C1 segment of cervical spinal cord (tissue), 14 donors: ENCODE results near the gene FSTL4.
"Not testable (repeated sequence)": the region's sequence is repeated elsewhere in the genome, so short reads cannot be mapped to it uniquely, and the experiment has no call there.

ENCODE experiments used
- DNase-seq, 14 donors: peaks; one replicate each; lab custom pipeline; 2025; lab: John Stamatoyannopoulos, UW

FSTL4 gene

DNA sequence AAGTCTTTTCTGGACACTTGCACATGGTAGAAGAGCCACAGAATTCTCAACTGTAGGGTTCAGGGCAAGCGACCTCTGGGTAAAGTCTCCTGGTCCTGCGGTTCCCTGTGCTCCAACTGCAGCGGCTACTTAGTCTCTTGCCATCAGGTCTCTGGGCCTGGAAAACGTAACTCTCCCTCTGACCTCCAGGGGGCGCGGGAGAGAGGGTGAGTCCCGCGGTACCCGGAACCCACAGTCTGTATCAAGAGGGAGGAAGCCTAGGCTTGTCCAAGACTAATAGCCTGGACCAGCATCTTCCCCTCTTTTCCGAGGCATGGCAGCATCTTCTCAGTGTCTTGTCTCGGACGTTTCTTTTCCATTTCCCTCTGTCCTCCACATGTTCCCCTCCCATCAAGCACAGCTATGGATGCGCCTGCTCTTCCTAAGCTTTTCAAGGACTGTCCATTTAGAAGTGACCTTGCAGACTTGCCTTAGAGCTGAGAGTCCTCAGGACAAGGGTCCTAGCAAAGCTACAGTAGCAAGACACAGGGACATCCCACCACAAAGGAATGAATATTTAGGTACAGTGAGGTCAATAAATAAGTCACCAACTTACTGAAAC lies 59.3 kb downstream of the FSTL4 start:
- DNase-seq: peak in 6 of 14 donors; percentile 1 to 34 (median 4)

DNA sequence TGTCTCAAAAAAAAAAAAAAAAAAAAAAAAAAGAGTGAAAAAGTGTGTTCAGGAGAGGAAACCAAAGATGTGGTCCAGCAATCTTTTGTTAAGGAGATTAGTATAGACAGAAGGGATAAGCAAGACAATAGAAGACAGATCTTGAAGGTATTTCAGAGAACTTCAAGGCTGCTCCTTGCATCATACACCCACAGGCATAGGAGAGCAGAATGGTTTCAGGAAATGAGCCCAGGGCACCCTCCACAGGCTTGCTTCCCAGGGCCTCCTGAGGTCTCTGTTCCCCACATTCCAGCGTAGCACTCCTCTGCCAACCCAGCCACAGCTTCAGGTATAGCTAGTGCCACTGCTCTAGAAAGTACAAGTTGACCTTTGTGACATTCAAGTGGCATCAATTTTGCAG lies 65.8 kb downstream of the FSTL4 start:
- DNase-seq: no peak

DNA sequence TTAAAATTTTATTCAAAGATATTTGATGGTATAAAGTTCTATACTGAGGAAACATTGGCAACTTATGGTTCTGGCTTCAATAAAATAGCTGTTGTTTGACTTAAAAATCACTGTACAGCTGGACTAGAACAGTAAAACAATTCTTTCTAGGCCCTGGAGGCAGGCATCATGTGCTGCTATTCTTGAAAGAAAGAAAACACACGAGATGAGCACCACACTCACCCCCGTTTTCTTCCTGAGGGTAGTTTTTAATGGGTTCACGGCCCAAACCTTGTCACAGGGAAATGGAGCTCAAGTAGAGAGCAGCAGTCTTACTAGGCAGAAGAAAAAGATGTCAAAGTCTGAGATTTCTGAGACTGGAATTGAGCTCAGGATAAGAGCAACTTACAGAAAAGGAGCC lies 68.0 kb downstream of the FSTL4 start:
- no peak for DNase-seq

DNA sequence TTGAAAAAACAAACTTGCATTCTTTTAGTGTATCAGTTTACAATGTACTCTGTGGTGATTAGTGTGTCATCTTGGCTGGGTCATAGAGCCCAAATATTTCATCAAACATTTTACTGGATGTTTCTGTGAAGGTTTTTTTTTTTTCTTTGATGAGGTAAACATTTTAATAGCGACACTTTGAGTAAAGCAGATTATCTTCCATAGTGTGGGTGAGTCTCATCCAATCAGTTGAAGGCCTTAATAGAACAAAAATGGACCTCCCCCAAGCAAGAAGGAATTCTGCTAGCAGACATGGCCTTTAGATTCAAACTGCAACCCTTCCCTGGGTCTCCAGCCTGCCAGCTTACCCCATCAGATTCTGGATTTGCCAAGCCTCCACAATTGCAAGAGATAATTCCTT lies 72.5 kb downstream of the FSTL4 start:
- no peak for DNase-seq

DNA sequence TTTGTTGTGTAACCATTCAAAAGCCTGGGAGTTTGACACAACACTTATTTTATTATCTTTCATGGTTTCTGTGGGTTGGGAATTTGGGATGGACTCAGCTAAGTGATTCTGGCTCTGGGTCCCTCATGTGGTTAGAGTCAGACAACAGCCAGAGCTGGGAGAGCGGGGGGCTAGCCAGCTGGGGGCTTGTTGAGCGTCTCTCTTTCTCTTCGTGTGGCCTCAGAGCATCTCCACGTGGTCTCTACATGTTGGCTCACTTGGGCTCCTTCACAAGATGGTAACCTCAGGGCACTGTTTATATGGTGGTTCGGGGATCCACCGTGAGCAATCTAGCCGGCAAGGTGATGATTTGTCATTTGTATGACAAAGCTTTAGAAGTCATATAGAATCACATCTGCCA lies 73.6 kb downstream of the FSTL4 start:
- no peak for DNase-seq

DNA sequence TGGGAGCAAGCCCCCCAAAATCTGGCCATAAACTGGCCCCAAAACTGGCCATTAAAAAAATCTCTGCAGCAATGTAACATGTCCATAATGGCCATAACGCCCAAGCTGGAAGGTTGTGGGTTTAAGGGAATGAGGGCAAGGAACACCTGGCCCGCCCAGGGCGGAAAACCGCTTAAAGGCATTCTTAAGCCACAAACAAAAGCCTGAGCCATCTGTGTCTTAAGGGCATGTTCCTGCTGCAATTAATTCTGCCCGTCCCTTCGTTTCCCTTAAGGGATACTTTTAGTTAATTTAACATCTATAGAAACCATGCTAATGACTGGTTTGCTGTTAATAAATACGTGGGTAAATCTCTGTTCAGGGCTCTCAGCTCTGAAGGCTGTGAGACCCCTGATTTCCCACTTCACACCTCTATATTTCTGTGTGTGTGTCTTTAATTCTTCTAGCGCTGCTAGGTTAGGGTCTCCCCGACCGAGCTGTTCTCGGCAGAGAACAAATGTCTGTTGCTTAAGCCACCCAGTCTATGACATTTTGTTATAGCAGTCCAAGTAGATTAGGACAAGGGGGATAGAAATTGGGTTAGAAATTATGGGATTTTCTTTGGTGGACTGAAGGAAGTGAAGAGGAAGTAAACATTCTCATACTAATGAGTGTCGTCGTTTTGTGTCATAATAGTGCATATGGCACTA lies 77.0 kb downstream of the FSTL4 start:
- not testable (repeated sequence) for DNase-seq

DNA sequence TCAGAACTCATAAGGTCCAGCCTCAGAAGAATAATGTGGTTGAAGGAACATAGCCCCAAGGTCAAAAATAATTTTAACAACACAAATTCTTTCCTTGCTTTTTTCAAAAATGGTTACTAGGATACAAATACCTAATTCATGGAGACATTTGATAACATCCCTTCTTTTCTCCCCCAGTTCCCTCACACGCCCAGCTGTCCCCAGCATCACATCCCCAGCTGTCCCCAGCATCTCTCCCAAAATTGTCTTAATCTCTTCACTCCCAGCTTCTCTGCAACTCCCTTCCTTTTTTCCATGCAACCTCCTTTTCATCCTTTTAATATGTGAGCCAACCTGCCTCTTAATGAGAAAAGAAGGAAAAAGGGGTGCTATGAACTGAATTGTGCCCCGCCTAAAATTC lies 77.8 kb downstream of the FSTL4 start:
- DNase-seq: no peak

DNA sequence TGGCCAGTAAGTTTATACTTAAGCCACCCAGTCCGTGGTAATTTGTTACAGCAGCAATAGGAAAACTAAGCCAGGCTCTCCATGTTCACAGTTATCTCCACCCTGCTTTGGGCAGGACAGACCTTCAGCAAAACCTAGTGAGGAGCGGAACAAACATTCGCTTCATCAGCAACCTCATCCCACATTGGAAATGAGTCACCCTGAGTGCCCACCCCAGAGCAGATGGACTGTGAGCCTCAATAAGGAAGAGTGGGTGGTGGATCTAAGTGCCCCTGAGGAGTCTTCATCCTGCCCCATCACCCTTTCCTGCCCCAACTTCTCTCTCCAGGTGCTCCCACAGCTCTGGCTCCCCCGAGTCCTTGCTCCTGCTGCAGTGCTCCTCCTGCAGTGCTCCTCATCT lies 78.8 kb downstream of the FSTL4 start:
- DNase-seq: no peak

DNA sequence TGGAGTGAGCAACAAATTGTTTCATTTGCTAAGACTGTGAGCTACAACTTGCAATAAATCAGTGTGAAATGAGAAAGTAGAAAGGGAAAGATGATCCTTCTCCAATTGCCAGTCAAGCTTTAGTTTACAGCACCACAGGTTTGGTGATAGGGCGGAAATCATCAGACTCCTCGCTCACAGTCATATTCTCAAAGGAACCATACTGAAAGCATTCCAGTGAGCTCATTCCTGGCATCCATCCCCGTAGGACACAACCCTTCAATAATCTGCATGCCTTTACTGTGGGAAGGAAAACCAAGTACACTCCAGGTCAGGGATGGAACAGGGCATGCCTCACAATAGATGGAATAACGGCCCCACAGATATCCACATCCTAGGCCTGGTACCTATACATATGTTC lies 80.7 kb downstream of the FSTL4 start:
- DNase-seq: no peak

DNA sequence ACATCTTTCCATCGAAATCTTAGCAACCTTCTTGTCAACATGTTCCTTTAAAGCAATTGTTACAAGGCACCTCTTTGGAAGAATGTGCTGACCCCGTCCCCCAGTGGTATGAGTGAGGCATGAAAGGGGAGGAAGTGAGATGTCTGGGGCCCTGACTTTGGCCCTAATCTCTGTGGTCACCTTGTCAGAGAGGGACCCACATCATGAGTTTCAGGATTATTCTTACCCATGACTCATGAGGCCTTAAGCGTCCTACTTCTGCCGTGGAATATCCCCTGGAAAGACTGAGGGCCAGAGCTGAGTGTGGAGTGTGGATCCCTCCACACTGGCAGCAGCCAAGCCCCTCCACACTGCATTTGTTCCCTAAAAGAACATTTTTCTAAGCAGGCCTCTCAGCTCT lies 81.2 kb downstream of the FSTL4 start:
- no peak for DNase-seq

DNA sequence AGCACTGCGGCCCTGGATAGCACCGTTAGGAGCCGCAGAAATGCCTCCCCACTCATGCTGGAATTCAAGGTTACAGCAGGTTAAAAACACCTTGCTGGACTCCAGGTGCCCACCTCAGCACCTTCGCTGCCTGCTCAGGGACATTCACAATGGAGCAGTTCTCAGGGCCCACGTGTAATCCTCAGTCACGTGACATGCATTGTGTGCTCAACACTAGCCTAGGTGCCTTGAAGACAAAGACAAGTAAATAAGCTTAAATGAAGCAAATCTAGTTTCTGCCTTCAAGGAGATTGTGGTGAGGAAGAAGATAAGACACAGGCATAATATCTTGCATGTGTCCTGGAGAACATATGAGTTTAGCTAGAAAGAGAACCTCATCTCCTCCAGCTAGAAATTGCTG lies 82.1 kb downstream of the FSTL4 start:
- DNase-seq: no peak

DNA sequence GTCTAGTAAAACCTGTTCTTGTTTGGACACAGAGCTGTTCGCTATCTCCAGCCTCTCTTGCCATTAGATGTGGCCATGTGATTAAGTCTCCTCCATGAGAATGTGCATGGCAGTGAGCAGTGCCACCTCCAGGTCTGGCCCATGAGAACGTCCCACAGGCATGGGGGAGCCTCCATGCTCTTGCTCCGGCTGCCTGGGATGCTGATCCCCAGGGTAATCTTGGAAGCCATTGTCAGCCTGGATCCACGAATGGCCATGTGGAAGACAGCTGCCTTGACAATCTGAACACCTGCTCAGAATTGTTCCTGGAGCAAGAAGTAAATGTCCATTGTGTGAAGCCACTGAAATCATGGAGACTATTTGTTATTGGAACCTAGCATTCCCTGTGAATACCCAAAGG lies 83.5 kb downstream of the FSTL4 start:
- DNase-seq: no peak

DNA sequence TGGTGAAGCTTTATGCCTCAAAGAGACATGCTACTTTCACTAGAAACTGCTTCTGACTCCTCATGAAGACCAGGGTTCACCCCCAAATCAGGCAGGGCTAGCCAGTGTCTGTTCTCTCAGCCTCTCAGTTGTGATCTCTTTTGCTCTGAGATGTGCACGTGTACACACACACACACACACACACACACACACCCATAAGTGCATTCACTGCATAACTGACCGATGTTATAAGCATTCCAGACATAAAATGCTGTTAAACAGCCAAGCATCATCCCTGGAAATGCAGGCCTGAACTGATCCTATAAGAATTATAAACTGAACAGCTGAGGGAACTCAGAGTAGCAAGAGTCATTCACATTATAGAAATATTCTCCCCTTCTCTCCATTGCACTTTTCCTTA lies 85.0 kb downstream of the FSTL4 start:
- no peak for DNase-seq

DNA sequence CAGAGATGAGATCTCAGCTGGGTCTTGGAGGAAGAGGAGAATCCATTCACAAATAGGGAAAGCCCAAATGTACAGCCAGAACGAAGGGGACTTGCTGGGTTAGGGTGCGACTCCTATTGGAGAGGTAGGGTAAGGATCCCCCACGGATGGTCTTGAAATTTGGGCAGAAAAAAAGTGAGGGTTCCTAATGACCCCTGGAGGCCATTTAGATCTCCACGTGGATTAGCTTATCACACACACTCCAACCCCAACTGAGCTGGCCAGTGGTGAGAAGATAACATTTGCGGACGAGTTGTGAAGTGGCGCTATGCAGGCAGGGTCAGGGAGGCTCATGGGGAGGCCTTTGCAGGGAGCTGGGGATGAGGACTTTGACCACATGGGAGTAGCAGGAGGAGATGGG lies 86.0 kb downstream of the FSTL4 start:
- no peak for DNase-seq

DNA sequence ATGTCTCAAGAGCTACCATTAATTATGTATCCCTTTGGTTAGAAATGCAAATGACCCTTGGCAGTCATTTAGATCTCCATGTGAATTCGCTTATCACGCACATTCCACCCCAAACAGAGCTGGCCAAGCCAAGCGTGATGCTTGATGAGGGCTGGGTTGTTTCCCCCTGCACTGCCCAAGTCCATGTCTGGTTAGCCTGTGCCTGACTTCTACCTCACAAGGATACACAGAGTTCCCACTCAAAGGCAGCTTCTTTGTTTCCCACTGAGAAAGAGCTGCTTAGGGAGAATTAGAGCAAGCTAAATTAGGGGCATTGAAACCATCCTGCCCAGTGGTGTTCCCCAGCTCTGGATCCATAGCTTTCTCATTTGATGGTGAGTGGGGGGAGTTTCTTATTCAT lies 87.2 kb downstream of the FSTL4 start:
- DNase-seq: peak in 1 of 14 donors; percentile 1

DNA sequence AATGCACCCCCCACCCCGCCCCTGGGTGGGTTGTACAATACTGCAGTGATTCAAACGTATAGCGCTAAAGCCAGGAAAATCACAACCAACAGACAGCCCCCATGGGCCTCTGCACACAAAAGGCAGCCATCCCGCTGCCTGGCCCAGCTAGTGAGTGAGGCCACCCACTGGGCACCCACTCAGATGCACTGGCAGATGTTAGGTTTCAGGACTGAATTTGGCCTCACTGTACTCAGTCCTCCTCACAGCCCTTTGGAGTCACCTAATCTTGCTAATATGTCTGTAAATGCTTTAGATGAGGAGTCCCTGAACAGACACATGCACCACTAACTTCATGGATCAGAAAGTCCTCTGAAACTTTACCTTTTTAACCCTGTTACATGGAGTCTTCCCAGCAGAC lies 87.7 kb downstream of the FSTL4 start:
- DNase-seq: no peak

DNA sequence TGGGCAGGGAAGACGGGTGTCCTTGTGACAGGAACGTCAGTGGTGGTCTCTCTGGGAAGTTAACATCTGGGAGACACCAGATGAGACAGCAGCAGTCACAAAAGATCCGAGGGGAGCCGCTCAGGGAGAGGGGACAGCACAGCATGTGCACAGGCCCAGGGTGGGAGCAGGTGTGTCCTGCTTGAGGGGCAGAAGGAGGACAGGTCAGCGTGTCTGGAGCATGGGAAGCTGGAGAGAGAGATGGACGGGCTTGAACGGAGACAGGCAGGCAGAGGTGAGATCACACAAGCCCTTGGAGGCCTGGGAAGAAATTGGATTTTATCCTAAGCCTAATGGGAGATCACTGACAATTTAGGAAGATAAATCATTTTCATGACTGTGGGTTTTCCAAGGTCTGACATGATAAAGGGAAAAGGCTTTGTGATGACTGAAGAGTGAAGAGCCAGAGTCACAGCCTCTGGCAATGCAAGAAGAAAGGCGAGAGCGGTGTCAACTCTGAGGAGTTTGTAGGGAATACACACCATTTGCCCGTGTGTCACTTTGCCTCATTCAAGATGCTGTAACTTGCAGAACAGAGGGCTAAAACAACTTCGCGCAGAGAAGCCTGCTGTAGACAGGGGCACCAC lies 88.3 kb downstream of the FSTL4 start:
- no peak for DNase-seq

DNA sequence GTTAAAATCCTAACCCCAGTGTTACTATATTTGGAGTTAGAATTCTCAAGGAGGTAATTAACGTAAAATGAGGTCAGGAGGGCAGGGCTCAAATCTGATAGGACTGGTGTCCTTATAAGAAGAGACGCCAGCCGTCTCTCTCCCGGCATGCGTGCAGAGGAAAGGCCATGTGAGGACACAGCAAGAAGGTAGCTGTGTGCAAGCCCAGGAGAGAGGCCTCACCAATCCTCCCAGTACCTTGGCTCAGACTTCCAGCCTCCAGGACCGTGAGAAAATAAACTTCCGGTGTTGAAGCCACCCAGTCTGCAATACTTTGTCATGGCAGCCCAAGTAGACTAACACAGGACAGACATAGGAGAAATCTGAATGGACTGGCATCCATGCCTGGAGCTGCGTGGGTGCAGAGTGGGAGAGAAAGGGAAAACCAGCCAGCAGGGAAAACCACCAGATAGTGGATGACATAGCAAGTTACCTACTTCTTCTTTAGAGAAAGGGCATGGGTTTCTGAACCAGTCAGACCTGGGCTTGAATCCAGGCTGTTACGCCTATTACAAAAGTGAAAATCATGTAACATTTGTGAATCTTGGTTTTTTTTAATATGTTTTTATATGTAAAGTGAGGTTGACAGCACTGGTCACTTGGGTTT lies 89.2 kb downstream of the FSTL4 start:
- no peak for DNase-seq

DNA sequence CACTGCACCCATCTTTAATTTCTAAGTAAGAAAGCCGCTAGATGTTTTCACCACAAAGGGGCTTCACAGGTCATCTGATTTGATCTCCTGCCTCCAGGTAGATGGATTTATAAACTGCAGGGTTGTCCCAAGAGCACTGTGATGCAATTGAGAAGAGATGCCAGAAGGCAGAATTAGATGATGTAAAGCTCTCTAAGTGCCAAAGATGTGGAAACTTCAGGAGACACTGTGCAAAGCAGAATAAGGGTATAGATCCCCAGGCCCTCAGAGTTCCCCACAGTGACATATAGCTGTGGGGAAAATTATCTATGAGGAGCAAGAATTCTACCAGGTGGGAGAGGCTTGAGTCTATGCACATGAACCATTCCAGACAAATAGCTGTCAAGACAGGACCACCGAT lies 90.5 kb downstream of the FSTL4 start:
- no peak for DNase-seq

DNA sequence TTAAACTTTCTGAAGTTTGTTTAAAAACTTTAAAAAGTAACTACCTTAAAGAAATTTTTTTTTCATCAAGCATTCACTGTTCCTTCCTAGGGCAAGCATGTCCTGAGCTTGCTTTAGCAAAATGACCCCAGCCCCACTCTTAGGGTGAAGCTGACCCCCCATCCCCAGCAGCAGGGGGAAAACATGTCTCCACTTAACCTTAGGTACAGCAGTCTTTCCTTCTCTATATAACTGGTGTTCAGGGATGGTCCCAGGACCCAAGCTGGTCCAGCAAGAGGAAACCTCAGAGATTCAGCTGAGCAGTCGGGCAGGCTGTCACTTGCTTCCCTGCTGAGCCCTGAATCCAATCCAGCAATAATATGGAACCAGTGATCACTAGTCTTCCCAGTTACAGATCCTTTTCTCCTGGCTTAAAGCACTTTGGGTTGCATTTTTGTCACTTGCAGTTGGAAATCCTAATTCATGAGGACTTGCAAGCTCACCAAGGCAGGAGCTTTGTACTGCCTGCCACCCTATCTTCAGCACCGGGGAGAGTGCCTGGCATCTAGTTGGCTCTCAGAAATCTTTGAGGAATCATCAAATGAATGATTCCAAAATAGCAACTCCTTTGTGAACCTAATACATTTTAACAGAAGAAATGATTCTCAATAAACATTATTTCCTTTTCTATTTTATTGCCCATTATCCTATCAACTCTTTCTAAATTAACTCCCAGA lies 91.2 kb downstream of the FSTL4 start:
- no peak for DNase-seq

DNA sequence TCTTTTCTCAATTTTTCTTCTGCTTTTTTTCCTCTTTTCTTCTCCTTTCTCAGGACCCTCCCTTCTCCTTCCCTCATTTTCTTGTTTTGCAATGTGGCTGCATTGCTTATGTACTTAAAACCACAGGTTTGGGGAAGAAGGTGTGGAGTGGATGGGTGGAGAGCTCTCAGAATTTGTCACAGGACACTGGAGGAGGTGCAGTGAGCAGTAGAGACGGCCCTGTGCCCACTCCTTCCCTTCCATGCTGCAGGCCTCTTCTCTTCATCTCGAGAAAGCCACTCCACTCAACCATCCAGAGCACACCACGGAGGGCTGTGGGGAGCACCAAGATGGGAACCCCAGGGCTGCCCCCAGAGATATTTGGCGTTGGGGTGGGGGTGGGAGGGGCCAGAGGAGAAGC lies 92.3 kb downstream of the FSTL4 start:
- DNase-seq: no peak

DNA sequence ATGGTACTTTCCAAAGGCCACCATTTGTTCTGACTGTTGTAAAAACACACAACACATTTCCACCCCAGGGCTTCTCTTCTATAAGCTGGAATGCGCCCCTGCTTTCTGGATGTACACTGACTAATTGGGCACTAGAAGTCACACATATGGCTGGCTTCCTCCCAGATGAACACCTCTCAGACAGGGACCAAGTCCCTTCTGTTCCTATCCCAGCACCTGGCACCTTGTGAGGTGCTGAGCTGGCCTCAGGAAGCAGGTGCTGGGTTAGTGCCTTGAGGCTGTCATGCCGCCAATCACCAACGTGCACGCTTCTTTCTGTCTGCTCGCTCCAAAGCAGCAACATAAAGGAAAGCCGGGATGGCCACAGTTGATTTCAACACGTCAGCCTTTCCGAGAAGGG lies 93.2 kb downstream of the FSTL4 start:
- peak in 1 of 14 donors; percentile 7 for DNase-seq
